Suprapubic skin (tissue), 4 donors: ENCODE results near the gene PLOD2. TPM values are rescaled to one million over a fixed set of nuclear protein-coding genes. Genes with fewer than 3 reads are reported as not detected.

Source experiments
- DNase-seq, 2 donors: peaks; one replicate each; pipeline ENCODE4 v3.0.0-alpha.2; 2019; ENCODE audit warnings: low spot score in 2 of 2
- H3K27ac ChIP-seq: fragments of 200-600 bp; sonication (generic); one replicate; pipeline ENCODE4 v1.5.1; 2019
- H3K27me3 ChIP-seq: fragments of 200-600 bp; sonication (generic); one replicate; pipeline ENCODE4 v1.5.1; 2019
- H3K36me3 ChIP-seq: fragments of 200-600 bp; sonication (generic); one replicate; pipeline ENCODE4 v1.5.1; 2019
- H3K4me1 ChIP-seq: fragments of 200-600 bp; sonication (generic); one replicate; pipeline ENCODE4 v1.5.1; 2019
- H3K4me3 ChIP-seq: fragments of 200-600 bp; sonication (generic); one replicate; pipeline ENCODE4 v1.5.1; 2019; ENCODE audit warnings: mild to moderate bottlenecking
- H3K9me3 ChIP-seq: fragments of 200-600 bp; sonication (generic); one replicate; pipeline ENCODE4 v1.5.1; 2019
- CTCF ChIP-seq, 2 donors: fragments of 200-600 bp in 1 of 2; fragments of 450-650 bp in 1 of 2; sonication (generic) in 1 of 2; IDR thresholded peaks; one replicate each; pipeline ENCODE4 v1.5.1; 2016 to 2019; ENCODE audit warnings: antibody characterized with exemption in 2 of 2, mild to moderate bottlenecking in 1 of 2, moderate library complexity in 1 of 2
- EP300 ChIP-seq: sonication (generic); formaldehyde crosslinking; IDR thresholded peaks from one replicate; pipeline ENCODE4 v1.6.1; 2017; ENCODE audit warnings: antibody characterized with exemption
- POLR2A ChIP-seq, 2 donors: fragments of 450-650 bp; IDR thresholded peaks; one replicate each; pipeline ENCODE4 v1.6.1; 2017; ENCODE audit warnings: antibody characterized with exemption in 2 of 2, mild to moderate bottlenecking in 2 of 2, moderate library complexity in 2 of 2
- POLR2AphosphoS5 ChIP-seq, 3 donors: sonication (generic); formaldehyde crosslinking; IDR thresholded peaks; one replicate each; pipeline ENCODE4 v1.6.1; 2017; ENCODE audit warnings: antibody characterized with exemption in 3 of 3
- WGBS: methylation state at CpG from one replicate; pipeline ENCODE4 v1.1.5; 2018; 5-methylcytosine and 5-hydroxymethylcytosine counted together
- total RNA-seq, 4 donors: library from RNA; depleted of rRNA; stranded (reverse); fragments of >200 nt; gene quantifications; one replicate each; pipeline ENCODE4 v1.1.0, GENCODE V29; 2016

PLOD2 gene
- total RNA-seq, 4 donors from 2014 or later: 5.3 to 19.0 (median 8.6) TPM

- TF ChIP-seq EP300 (no peak), CTCF (IDR thresholded peaks at IDR 0.05) (no peak), POLR2A (IDR thresholded peaks at IDR 0.05) (no peak), POLR2AphosphoS5 (IDR thresholded peaks at IDR 0.05) (no peak)
- H3K9me3 ChIP-seq: no peaks in the 10 kb centered on the region
- H3K27ac ChIP-seq: no peak overlapping the region
- no peaks in the 10 kb centered on the region for H3K36me3 ChIP-seq
- H3K4me3 ChIP-seq: no peak overlapping the region
- H3K27me3 ChIP-seq: no peaks in the 10 kb centered on the region
- no peaks in the 10 kb centered on the region for H3K4me1 ChIP-seq
- 81% methylated on average over 2 of the region's 2 CpGs for WGBS
- DNase-seq: no peak
Observed at GRCh38 chr3:146130881-146131371, 30.1 kb downstream of the PLOD2 start.

- H3K4me3 ChIP-seq: no peak overlapping the region
- no peak for DNase-seq
- H3K9me3 ChIP-seq: no peaks in the 10 kb centered on the region
- H3K27me3 ChIP-seq: no peaks in the 10 kb centered on the region
- no peak overlapping the region for H3K27ac ChIP-seq
- no peaks in the 10 kb centered on the region for H3K36me3 ChIP-seq
- no peak for TF ChIP-seq CTCF (IDR thresholded peaks at IDR 0.05)
- no peak for TF ChIP-seq POLR2AphosphoS5 (IDR thresholded peaks at IDR 0.05)
- no peak for TF ChIP-seq POLR2A (IDR thresholded peaks at IDR 0.05)
- TF ChIP-seq EP300: no peak
- 85% methylated on average over 3 of the region's 3 CpGs for WGBS
- H3K4me1 ChIP-seq: no peaks in the 10 kb centered on the region
Observed at GRCh38 chr3:146129750-146130149, 31.2 kb downstream of the PLOD2 start.

GRCh38 chr3:146128939-146129338 lies 32.0 kb downstream of the PLOD2 start:
- no peak for DNase-seq
- Histone ChIP-seq H3K4me1 (no peaks in the 10 kb centered on the region), H3K4me3 (no peak overlapping the region), H3K27ac (no peak overlapping the region), H3K36me3 (no peaks in the 10 kb centered on the region), H3K27me3 (no peaks in the 10 kb centered on the region), H3K9me3 (no peaks in the 10 kb centered on the region)
- WGBS: 84% methylated on average over 1 of the region's 1 CpG
- no peak for TF ChIP-seq CTCF (IDR thresholded peaks at IDR 0.05)
- TF ChIP-seq POLR2A (IDR thresholded peaks at IDR 0.05): no peak

GRCh38 chr3:146128179-146128578 lies 32.8 kb downstream of the PLOD2 start:
- no peak for DNase-seq
- H3K27ac ChIP-seq: no peak overlapping the region
- WGBS: 87% methylated on average over 1 of the region's 1 CpG
- H3K4me1 ChIP-seq: no peaks in the 10 kb centered on the region
- TF ChIP-seq POLR2A (IDR thresholded peaks at IDR 0.05) (no peak), EP300 (no peak), CTCF (IDR thresholded peaks at IDR 0.05) (no peak), POLR2AphosphoS5 (IDR thresholded peaks at IDR 0.05) (no peak)
- H3K4me3 ChIP-seq: no peak overlapping the region
- no peaks in the 10 kb centered on the region for H3K9me3 ChIP-seq
- no peaks in the 10 kb centered on the region for H3K27me3 ChIP-seq
- H3K36me3 ChIP-seq: no peaks in the 10 kb centered on the region

- no peak for TF ChIP-seq POLR2AphosphoS5 (IDR thresholded peaks at IDR 0.05)
- no peak for TF ChIP-seq POLR2A (IDR thresholded peaks at IDR 0.05)
- TF ChIP-seq EP300: no peak
- TF ChIP-seq CTCF (IDR thresholded peaks at IDR 0.05): no peak
- DNase-seq: no peak
- Histone ChIP-seq H3K9me3 (no peaks in the 10 kb centered on the region), H3K27ac (no peak overlapping the region), H3K4me3 (no peak overlapping the region), H3K36me3 (no peaks in the 10 kb centered on the region), H3K4me1 (no peaks in the 10 kb centered on the region), H3K27me3 (no peaks in the 10 kb centered on the region)
Observed at GRCh38 chr3:146125951-146126350, 35.0 kb downstream of the PLOD2 start.
